ENCODE data around the gene CLEC4F. TPM values are rescaled to one million over a fixed set of nuclear protein-coding genes. Genes with fewer than 3 reads are reported as not detected.

CLEC4F gene
- total and polyA plus RNA-seq, 10 of the 15 experiments (the other 5 are each of a cell fraction or from before 2014, with no cell fraction given): 0.03 TPM; not detected in 9

- H3K9me3 ChIP-seq (replicated peaks; ENCODE audit: control insufficient read depth, insufficient read depth, low read length): no peaks in the 10 kb centered on the region
- ChIA-PET POLR2A (no interaction called here), CTCF (no interaction called here), SMC1A (ENCODE audit: uncharacterized antibody, unreplicated experiment) (no interaction called here), RAD21 (ENCODE audit: unreplicated experiment) (no interaction called here)
- no peak overlapping the region for H3K4me2 ChIP-seq (ENCODE audit: control insufficient read depth, insufficient read depth)
- FAIRE-seq (no peak), DNase-seq (ENCODE audit: low read depth, low spot score) (no peak), ATAC-seq (no peak)
- H2AFZ ChIP-seq (ENCODE audit: control insufficient read depth, low read depth, low read length): no peak overlapping the region
- in situ Hi-C loops (cut with MboI): no loop called here
- H3K27me3 ChIP-seq (replicated peaks in 1 of 2; ENCODE audit: control insufficient read depth in 2 of 2, insufficient read depth in 2 of 2, low read length in 1 of 2): no peaks in the 10 kb centered on the region; a peak in 1 of 4 replicates
- no peaks in the 10 kb centered on the region for H3K79me2 ChIP-seq (ENCODE audit: control insufficient read depth, insufficient read depth, low read length)
- no peak overlapping the region for H3K9ac ChIP-seq (ENCODE audit: control insufficient read depth, insufficient read depth, low read length)
- TF ChIP-seq IKZF2 (IDR thresholded peaks at IDR 0.05) (no peak), YY1 (IDR thresholded peaks at IDR 0.05; ENCODE audit: low read depth, low read length) (no peak), ELK1 (IDR thresholded peaks at IDR 0.05; ENCODE audit: low read depth, low read length) (no peak), MTA3 (IDR thresholded peaks at IDR 0.05; ENCODE audit: borderline replicate concordance, low read length) (no peak), LARP7 (IDR thresholded peaks at IDR 0.05) (no peak), NR2C2 (IDR thresholded peaks at IDR 0.05; ENCODE audit: borderline replicate concordance, control insufficient read depth, insufficient read length, low read depth) (no peak), MEF2A (IDR thresholded peaks at IDR 0.05; ENCODE audit: insufficient read depth, low read depth, low read length) (no peak), RAD51 (IDR thresholded peaks at IDR 0.05) (no peak), ZZZ3 (IDR thresholded peaks at IDR 0.05; ENCODE audit: control insufficient read depth, insufficient read length, low read depth) (no peak), ESRRA (IDR thresholded peaks at IDR 0.05; ENCODE audit: low read length) (no peak), ZNF274 (IDR thresholded peaks at IDR 0.05; ENCODE audit: insufficient read depth, insufficient read length) (no peak), WRNIP1 (IDR thresholded peaks at IDR 0.05; ENCODE audit: borderline replicate concordance, low read depth, low read length) (no peak)
- no TSS peak for BruUV-seq (replicated peaks)
- intact Hi-C loops (cut with micrococcal nuclease; ENCODE audit: unreplicated experiment): no loop called here
- 48% methylated on average over 4 of the region's 4 CpGs for WGBS (ENCODE audit: insufficient coverage, insufficient replicate concordance, low lambda C conversion rate, missing lambda C conversion rate)
- peaks cover 9% of the 10 kb centered on the region for H3K4me1 ChIP-seq (ENCODE audit: control insufficient read depth, insufficient read depth, low read length)
- H3K36me3 ChIP-seq (ENCODE audit: control insufficient read depth in 2 of 2, insufficient read depth in 2 of 2, low read length in 1 of 2): no peaks in the 10 kb centered on the region
- no peak overlapping the region for H3K4me3 ChIP-seq
- H3K27ac ChIP-seq (ENCODE audit: control insufficient read depth, insufficient read depth): no peak overlapping the region
- H4K20me1 ChIP-seq (ENCODE audit: control insufficient read depth, insufficient read depth): no peaks in the 10 kb centered on the region
Observed at GRCh38 chr2:70854411-70854810, 34.0 kb upstream of the CLEC4F start.
